NCI-H226 (cell line): ENCODE data around the gene CATSPERE.
"Not testable (repeated sequence)": the region's sequence is repeated elsewhere in the genome, so short reads cannot be mapped to it uniquely, and the experiment has no call there.

Experiments
- DNase-seq: peaks from one replicate; pipeline ENCODE4 v3.0.0-alpha.2; 2015

The CATSPERE gene

DNA sequence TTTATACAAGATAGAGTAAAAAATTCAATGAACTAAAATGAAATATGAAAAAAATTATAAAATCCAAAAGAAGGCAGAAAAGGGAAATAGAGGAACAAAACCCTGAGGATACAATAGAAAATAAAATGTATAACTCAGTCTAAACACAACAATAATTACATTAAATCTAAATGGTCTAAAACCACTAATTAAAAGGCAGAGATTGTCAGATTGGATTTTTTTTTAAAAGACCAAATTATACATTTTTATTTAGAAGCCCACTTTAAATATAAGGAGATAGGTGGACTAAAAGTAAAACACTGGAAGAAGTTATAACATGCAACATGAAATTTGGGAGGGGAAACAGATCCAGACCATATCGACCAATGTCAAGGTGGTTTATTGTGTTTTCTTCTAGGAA is 95.2 kb downstream of the CATSPERE start:
- no peak for DNase-seq

DNA sequence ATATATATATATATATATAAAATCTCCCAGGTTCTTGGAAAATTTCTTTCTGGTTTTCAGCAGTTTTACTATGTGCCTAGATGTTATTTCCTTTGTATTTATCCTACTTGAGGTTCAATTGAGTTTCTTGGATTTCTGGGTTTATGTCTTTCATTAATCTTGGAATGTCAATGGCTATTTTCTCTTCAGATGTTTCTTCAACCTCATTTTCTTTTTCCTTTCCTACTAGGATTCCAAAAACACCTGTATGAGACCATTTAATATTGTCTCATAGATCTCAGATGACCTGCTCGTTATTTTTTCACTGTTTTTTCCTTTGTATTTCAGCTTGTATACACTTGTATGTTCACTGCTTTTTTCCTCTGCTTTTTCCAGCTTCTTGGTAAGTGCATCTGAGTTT is 96.5 kb downstream of the CATSPERE start:
- DNase-seq = no peak

DNA sequence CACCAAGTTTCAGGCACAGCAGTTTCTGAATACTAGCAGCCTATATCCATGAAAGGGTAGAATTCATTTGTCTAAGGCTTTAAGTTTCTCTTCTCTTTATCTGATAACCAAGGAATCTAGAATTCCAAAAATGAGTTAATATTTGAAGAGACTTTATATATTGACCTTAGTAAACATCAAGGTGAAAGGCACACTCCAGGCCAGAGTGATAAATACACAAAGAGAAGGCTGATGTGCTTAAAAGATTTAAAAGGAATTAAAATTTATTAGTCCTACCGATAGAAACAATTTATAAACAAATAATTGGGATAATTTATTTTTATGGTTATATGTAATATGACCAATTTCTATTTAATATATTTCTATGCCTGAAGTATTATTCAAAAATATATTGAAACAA is 98.5 kb downstream of the CATSPERE start:
- DNase-seq = no peak

DNA sequence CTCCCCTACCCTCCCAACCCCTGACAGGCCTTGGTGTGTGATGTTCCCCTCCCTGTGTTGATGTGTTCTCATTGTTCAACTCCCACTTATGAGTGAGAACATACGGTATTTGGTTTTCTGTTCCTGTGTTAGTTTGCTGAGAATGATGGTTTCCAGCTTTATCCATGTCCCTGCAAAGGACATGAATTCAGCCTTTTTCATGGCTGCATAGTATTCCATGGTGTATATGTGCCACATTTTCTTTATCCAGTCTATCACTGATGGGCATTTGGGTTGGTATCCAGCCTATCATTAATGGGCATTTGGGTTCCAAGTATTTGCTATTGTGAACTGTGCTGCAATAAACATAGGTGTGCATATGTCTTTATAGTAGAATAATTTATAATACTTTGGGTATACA is 101.8 kb downstream of the CATSPERE start:
- DNase-seq = not testable (repeated sequence)

DNA sequence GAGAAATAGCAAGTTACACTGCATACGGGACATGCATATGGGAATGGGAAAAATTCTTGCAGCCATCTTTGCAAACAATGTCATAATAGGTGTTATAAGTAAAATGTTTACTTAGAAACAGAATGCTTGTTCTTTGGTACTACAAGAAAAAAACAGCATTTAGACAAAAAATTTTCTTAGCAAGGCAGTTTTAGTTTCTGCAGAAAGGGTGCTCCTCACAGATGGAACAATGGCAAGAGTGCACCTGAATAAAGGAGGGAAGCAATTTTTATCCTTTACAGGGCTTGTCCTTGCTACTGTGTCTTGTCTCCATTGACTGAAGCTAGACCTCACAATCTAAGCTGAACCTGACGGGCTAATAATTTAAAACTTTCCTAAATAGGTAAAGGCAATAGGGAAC is 112.7 kb downstream of the CATSPERE start:
- DNase-seq = no peak

DNA sequence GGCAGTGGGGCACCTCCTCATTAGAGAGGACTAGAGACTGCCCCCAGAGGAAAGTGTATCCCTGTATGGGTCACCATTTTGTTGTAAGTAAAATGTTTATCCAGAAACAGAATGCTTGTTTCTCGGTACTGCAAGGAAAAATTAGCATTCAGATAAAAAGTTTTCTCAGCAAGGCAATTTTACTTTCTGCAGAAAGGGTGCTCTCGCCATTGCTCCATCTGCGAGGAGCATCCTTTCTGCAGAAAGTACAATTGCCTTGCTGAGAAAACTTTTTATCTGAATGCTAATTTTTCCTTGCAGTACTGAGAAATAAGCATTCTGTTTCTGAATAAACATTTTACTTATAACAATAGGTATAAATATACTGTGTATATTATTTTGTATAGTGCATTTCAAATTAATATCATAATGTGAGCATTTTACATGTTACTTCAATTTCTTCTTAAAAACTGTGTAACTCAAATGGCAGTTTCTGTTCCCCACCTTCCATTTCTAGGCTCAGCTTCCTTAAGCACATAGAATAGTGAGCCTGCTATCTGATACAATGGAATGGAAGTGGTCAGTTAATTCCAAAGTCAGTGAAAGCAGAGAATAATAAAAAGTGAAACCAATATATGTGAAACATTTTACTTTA is 115.3 kb downstream of the CATSPERE start:
- no peak for DNase-seq

DNA sequence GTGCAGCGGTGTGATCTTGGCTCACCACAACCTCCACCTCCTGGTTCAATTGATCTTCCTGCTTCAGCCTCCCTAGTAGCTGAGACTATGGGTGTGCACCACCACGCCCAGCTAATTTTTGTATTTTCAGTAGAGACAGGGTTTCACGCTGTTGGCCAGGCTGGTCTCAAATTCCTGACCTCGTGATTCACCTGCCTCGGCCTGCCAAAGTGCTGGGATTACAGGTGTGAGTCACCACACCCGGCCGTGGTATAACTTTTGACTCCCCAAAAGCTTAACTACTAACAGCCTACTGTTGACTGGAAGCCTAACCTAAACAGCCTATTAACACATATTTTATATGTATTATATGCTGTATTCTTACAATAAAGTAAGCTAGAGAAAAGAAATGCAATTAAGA is 117.1 kb downstream of the CATSPERE start:
- DNase-seq = peak; percentile 31

DNA sequence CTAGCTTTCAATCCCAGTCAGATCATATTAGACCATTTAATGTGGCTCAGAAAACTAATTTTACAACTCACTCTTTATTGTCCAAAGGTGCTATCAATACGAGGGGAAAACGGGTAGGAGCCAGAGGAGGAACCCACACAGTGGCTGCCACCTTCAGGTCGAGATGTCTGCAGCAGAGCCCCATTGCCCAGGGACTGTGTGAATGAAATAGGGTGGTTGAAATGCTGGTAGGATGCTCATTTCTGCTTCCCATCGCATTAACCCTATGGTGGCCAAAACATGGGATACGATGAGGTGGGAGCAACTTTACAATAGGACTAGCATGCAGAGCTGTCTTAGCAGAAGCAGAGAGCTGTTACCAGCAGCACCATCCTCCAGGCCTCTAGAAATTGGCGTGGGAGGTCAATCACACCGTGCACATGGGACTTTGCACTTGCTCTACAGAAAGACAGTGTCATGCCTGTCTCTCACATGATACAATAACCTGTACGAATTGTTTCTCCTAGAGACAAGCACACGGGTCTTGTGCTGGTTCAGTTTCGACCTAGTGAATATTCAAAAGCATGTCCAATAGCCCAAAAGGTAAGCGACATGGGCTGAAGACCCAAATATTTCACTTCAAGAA is 122.4 kb downstream of the CATSPERE start:
- DNase-seq = no peak

DNA sequence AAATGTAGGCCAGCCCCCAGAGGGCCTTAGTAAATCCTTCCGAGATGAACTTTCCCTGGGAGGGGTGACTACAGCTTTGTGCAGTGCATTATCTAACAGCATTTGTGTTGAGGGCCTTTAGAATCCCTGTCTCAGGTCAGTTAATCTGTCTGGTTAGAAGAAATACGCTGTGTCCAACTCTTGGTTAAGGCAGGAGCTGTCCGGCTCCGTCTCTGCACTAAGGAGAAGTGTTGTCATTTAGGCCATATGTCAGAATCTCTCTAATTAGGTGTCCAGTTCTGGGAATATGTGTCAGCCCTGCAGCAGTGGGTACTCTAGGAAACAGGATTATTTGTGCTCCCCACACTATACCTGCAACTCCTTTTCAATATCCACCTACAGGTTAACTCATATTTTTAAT is 124.8 kb downstream of the CATSPERE start:
- DNase-seq = no peak

DNA sequence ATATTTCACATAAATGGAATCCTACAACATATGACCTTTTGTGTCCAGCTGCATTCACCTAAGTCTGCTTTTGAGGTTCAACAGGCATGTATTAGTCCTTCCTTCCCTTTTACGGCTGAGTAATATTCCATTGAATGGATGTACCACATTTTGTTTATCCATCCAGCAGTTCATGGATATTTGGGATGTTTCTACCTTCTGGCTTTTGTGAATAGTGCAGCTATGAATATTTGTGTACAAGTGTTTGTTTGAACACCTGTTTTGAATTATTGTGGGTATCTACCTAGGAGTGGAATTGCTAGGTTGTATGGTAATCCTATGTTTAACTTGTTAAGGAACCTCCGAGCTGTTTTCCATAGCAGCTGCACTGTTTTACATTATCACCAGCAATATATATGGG is 129.6 kb downstream of the CATSPERE start:
- DNase-seq = no peak

DNA sequence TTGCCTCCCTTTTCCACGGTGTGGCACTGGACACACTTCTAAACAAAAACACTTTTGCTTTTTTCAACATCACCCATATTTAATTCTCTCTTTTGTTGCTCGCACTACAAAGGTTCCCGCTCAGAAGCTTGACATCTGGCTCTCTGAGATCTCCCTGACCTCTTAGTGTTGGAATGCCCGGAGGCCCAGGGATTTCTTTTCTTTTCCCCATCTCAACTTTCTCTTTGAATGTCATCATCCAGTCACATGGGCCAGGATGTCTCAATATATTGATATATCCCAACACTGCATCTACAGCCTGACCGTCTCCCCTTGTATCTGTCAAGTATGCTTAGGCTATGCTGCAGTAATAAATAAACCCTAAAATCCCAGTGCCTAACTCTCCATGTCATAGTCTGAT is 137.5 kb downstream of the CATSPERE start:
- DNase-seq = no peak

DNA sequence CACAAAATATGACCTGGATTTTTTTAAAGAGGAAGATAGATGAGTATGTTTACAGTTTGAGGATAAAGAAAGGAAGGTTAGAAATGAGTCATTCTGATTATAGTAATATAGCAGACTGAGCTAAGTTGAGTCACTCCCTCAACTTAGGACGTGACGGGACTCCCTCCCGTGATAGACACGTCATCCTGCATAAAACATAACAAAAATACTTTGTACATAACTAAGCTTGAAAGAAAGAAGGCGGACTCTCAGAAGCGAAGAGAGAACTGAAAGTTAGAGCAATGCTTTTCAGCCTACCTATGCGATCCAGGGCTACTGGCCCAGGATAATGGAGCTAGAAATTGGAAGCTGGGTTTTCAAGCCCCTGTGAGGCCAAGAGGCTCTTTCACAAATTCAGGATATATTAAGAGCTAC is 138.9 kb downstream of the CATSPERE start:
- DNase-seq = peak; percentile 93

DNA sequence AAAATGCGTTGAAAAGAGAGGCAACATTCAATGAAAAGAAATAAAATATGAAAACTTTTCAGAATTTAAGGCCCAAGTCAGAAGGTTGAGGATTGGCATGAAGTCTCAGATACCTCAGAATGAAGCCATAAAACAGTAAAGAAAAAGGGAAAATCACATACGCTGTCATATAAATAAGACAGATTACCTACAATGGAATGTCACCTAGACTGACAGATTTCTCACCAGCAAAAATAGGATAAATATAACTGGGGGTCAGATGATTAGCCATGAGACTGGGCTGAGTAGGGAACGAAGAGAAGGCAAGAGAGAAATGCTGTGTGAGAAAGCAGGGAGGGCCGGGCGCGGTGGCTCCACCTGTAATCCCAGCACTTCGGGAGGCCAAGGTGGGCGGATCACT is 140.3 kb downstream of the CATSPERE start:
- DNase-seq = no peak

DNA sequence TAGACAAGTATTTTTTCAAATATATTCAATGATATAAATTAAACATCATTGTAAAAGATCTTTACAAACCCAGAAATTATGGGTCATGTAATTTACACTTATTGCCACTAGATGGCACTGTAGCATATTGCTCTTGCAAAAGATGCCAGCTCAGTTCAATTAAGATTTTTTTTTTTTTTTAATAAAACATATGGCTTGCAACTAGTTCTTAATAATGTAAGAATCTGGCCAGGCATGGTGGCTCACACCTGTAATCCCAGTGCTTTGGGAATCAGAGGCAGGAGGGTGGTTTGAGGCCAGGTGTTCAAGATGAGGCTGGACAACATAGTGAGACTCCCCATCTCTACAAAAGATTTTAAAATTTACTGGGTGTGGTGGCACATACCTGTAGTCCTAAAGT is 142.4 kb downstream of the CATSPERE start:
- DNase-seq = no peak

DNA sequence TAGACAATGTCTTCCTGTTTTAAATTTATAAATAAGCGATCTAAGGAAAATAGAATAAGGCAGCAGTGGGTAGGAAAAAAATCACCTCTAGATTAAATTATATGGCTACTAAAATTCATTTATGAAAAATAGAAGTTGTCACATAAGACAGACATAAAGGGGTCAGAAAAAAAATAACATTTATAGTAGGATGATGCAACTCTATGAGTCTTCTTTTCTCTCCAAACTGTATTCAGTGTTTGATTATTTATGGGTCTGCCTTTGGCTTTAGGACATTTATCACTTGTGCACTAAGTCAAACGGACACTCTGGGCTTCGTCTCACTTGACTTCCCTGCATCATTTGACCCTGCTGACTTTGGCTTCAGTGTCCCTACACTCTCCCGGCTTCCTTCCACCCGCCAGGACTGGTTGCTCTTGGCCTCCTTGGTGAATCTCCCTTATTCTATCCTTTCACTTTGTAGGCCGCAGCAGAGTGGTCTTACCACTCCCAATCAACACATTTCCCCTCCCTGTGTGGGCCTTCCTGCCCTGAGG is 144.8 kb downstream of the CATSPERE start:
- DNase-seq = no peak

DNA sequence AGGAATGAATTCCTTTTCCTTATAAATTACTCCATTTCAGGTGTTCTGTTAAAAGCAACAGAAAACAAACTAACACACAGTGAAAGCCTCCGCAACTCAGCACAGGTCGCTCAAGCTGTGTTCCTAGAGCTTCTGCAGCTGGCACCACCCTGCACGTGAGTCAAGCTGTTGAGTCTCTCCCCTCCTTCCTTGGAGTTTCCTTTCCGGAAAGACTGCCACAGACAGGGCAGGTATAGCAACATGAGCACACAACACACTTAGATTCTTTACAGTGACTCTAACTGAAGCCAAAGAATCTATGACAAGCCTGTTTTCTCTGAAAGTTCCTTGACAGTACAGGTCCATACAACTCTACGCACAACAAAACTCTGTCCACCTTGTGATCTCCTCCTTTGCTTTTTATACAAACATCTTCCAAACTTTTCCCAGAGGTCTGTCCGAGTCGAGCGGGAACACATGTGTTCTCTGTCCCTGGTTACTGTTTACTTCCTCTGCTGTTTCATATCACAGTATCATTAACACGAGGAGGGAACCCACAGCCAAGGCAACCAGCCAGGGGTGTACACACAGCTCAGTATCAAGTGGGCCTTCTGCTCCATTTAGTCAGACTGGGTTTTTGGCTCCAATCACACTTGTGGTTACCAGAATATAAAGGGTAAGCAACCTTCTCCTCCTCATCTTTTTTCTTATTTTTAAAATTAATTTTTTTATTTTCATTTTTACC is 153.2 kb downstream of the CATSPERE start:
- DNase-seq = no peak

DNA sequence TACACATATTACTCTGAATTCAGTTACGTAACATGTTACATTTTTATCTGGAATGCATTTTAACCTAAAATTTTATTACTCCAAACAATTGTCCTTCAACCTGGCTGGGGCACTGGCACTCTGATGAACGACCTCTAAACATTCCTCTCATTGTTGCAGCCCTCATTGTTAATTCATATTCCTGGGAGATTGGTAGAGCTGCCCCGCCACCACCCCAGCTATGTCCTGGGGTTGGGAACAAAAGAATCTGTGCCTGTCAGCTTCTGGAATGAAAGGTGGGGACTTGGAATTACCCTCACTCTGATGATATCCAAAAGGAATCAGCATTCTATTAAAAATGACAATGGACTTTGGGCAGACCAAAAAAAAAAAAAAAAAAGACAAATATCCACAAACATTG is 153.8 kb downstream of the CATSPERE start:
- DNase-seq = no peak

DNA sequence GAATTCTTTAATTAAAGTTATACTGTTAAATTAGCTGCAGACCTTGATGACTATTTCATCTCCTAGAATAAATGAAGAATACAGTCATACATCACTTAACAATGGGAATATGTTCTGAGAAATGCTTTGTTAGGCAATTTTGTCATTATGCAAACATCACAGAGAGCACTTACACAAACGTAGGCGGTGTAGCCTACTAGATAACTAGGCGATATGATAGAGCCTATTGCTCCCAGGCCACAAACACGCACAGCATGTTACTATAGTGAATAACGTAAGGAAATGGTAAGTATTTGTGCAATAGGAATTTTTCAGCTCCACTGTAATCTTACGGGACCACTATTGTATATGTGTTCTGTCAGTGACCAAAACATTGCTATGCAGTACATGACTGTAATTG is 154.2 kb downstream of the CATSPERE start:
- no peak for DNase-seq

DNA sequence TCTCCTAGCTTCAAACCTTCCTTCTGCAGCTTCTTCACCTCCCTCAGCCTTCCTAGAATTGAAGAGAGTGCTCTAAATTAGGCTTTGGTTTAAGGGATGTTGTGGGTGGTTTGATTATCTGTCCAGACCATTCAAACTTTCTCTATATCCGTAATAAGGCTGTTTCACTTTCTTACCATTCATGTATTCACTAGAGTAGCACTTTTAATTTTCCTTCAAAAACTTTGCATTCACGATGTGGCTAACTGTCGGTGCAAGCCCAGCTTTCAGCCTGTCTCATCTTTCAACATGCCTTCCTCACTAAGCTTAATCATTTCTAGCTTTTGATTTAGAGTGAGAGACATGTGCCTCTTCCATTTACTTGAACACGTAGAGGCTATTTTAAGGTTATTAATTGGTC is 165.6 kb downstream of the CATSPERE start:
- DNase-seq = no peak

DNA sequence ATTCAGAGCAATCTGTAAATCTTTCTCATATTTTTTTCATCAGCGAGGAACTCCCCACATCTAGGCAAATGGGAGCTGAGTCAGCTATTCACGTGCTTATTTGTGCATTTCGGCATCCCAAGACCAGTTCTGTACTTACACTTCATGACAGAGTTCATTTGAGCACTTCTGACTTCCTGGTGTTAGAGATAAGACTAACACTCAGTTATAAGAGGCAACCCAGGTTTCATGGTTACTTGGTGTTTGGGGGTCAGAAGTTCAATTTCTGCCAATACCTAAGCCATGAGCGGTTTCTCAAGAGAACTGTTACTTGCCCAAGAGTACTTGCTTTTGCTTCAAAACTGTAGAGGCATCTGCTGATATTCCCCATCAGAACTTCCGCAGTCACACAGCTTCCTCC is 167.7 kb downstream of the CATSPERE start:
- DNase-seq = peak; percentile 22

DNA sequence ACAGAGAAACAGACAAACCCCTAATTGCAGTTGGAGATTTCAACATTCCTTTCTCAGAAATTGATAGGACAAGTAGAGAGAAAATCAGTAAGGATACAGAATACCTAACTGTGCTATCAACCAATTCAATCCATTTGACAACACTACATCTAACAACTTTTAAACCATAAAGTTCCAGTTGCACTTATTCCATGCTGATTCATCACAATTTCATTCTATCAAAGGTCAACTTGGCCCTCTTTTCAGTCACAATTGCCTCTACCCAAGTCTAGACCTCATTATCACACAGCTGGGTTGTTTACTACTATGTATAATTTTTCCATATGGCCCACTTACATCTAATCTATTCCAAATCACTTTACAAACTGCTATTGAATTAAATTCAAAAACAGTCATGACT is 172.1 kb downstream of the CATSPERE start:
- DNase-seq = no peak

DNA sequence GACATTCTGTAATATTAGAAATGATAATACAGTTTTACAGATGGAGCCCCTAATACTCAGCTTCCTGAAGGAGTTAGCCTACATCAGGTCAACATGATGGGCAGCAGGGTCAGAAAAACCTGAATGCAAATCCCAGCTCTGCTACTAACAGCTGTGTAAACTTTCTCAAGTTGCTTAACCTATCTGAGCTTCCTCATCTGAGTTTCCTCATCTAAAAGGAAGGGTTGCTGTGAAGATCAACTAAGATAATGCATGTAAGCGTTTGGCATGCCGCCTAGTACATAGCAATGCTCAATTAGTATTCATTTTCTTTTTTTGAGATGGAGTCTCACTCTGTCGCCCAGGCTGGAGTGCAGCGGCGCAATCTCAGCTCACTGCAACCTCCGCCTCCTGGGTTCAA is 173.5 kb downstream of the CATSPERE start:
- DNase-seq = no peak

DNA sequence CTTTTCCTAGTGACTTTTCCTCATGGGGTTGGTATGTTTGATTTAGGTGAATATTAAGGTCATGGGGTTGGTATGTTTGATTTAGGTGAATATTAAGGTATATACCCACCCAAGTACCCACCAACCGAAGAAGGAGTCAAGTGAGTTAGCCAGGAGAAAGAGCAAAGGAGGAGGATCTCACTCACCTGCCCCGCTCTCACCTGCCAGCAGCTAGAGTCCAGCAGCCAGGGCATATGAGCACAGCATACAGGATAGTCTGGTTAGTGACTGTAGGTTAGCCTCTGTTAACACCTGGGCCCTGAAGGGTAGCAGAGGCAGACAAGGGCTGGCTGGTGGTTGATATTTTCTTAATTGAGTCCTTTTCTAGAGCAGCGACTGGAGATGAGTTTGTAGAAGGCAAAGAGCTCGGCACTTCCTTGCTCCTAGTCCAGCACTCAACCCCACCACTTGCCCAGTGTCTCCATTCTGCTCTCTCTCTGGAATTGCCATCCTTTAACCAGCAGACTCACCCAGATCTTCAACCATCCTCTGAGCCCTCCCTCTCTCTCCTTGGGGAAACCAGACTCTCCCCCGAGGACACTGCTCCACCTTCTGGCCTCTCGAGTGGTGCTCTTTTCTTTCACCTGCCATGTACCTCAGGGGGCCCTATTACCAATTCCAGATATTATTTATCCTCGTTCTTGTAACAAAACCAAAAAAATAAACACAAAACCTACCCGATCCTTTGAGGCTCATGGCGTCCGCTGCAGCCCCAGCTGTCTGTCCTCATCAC is 175.6 kb downstream of the CATSPERE start:
- DNase-seq = no peak
